Umbilical cord (tissue), 2 donors: ENCODE measurements around the gene MAP4K1. TPM values are rescaled to one million over a fixed set of nuclear protein-coding genes. Genes with fewer than 3 reads are reported as not detected.

Source experiments
- DNase-seq: peaks from one replicate; pipeline ENCODE4 v3.0.0-alpha.2; 2015; ENCODE audit warnings: low spot score
- total RNA-seq: library from RNA; depleted of rRNA; stranded (reverse); fragments of >200 nt; gene quantifications from one replicate; pipeline ENCODE4 v1.2.3, GENCODE V29; 2014; ENCODE audit warnings: low replicate concordance; ENCODE audit not compliant: insufficient read depth

The MAP4K1 gene
- 0.96 TPM for total RNA-seq

DNA sequence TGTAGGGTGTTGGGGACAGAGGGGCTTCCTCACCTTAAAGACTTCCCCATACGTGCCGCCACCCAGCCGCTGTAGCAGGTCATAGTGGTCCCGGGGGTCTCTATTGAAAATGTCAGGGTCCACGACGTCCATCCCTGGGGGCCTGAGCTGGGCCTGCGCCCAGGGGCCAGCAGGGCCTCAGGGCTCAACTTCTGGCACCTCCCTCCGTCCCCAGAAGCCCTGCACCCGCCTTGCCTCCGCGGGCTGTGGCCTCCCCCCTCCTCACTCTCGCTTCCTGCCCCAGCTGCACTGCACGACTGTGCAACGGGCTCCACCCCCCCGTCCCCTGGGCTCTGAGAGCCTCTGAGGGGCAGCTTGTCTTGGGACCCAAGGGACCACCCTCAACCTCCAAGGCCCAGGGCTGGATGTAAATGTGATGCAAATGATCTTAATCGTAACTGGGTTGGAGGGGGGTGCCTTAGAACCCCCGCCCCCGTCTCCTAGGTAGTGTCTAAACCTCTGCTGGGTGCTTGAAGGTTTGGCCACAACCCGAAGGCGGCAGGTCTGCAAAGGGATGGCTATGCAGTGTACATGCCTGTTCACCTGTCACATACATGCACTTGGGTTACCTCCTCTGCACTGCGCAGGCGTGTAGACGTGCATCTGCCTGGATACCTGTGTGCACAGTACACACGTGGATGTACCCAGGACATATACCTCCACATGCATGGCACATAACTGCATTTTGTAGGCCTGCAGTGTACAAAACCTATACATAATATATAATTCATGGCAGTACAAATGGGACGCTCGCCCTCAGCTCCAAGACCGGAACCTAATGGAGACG lies at the start of gene MAP4K1:
Gene MAP4K1, minus strand, starts transcription at position 190 of the 826 bp plus-strand sequence. Its CDS starts 58 bp downstream, at position 132.
- DNase-seq: peak; percentile 28

DNA sequence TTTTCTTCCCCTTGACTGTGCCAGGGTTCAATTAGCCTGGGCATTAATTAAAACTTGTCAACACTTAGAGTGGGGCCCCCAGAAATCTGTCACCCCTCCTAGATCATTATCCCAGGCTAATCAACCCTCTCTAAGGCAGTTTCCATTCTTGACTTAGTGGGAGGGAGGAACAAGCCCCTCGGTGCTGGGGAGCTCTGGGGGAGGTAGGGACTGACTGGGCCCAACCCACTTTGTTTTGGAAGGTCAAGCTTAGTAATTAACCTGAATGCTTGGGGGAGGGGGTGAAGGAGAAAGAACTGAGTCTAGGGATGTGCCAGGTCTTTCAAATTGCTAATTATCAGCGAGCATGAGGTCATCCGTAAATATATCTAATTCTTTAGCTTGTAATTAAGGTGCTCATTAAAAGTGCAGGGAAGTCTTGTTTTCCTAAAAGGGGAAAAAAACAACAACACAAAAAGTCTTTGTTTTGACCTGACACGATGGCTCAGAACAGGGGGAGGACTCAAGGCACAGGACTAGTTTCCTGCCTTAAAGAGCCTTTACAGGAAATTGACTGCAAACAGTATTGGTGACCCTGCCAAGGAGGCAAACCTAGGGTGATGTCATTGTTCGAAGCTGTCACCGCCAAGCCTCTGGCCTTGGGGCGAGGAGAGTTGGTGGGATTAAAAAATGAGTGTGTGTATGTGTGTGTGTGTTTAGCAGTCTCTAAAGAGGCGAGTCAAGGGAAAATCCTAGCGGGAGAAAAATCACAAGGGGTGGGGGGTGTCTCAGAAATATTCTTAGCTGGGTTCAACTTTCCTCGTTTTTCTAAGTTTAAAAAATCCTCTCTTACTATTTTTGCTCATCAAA lies 49.1 kb upstream of the MAP4K1 start:
- peak; percentile 86 for DNase-seq

DNA sequence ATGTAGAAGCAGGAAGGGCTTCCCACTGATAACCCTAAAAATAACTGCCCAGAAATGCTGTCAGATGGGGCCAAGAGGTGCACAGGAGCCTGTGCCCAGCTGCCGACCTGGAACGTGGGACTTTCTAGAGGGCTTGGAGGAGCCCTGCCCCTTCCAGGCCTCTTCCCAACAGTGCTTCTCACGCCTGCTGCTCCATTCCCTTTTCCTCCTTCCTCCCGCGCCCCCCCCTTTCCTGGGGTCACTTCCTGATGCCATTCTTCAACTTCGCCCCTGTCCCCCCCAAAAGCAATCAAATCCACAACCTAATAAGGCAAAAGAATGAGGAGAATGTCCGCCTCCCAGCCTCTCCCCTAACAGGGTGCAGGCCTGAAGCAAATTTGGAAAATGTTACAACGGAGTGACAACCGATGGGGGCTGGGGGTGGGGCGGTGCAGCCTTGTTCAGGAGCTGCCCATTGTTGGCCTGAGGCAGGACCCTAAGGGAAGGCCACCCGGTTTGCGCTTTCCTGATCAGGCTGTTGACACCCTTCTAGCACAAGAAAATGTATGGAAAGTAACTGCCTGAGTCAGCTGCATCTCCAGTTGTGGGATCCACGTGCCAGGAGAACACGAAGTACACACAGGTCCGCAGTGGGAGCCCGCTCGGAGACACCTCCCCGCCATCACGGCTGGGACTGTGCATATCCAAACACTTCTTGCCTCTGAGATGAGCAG lies 48.4 kb upstream of the MAP4K1 start:
- peak; percentile 84 for DNase-seq

DNA sequence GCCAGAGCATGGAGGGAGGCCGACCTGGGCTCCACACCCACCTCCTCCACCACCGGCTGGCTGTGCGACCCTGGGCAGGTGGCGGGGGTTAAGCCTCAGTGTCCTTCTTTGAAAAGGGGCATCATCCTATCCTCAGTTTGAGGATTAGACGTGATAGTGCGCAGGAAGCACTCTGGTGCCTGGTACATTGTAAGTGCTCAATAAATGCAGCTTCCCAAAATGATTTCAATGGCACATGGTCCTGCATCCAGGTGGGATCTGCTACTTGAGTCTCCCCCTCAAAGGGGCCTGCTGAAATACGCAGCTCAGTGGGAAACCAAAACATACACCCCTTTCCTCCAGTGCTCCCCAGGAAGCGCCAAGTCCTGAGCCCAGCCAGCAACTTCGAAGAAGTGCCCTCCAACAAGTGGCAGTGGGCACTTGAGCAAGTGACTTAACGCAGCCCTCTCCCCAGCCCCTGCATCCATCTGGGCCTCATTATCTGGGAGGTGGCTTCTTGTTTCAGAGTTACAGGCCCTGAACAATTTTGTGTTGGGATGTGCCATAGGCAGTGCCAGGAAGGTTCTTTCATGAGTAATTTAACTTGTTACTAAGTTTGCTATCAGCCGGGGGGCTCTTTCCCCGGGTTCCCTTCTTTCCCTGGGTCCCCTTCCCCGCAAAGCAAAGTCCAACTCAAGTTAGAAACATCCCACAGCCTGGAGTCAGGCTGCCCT lies 47.6 kb upstream of the MAP4K1 start:
- no peak for DNase-seq

DNA sequence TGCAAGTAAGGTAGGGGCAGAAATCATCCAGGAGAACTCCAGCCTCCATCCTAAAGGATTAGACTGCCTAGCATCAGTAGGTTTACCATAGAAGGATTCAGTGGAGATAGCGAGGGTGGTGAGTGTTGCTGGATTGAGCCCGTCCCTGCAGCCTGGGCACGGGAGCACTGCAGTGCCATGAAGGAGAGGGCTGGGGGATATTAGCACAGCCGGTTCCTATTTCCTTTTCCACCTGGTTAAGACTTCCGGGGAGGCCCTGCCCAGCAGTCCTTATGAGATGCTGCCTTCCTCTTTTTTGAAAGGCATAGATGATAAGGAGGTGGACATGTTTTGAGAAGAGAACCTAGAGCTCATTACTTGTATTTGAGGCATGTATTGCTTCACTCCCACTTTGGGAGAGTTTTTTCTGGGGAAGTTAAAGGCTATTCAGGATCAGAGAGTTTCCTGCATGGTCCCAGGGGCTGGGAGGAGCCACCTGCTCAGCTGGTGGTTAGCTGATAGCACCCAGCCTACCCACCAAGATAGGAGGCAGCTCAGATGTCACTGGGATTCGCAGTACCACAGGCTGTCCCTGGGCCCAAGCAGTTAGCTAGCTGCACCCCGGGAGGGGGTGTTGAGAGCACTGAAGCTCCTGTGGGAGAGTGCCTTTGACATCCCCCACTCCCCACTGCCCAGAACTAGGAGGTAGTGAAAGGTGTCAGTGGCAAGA lies 46.9 kb upstream of the MAP4K1 start:
- no peak for DNase-seq

DNA sequence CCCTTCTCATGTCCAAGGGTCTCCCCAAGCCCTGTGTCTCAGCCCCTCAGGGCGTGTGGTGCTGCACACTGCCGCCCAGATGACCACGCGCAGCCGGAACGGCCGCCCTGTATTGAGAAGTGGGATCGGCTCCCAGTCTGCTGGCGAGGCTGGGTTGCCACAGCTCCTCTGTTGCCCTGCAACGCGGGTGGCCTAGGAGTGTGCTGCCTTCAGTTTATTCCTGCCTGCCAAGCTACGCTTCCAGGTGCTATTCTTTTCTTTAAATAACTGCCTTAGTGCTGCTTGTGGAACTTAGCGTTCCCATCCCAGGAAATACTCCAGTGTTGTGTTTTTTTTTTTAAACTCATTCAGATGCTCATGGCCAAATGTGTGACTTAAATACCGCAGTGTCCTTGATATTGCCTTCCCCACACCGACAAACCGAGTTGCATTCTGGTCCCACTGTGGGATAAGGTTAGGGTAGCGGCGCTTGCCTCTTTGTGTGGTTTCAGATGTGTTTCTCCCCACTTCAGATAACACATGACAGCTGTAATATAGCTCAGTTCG lies 46.3 kb upstream of the MAP4K1 start:
- DNase-seq: no peak

DNA sequence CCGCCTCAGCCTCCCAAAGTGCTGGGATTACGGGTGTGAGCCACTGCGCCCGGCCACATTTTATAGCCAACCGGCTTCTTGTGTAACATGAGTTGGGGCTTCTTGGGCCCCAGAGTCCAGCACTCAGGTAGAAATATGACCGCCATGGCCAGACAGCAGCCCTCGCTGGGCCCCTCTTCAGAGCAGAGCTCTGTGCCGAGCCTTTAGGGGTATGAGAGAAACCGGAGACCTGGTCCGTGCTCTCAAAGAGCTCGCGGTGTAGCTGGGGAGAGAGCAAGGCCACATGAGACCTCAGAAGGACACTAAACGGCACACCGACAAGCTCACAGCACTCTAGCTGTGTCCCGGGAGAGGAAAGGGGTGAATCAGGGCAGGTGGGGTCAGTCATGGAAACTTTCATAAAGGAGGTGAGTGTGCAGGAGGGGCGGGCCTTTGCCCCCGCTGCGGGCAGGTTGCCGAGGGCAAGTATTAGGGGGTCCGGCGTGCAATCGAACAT lies 45.5 kb upstream of the MAP4K1 start:
- DNase-seq: no peak

DNA sequence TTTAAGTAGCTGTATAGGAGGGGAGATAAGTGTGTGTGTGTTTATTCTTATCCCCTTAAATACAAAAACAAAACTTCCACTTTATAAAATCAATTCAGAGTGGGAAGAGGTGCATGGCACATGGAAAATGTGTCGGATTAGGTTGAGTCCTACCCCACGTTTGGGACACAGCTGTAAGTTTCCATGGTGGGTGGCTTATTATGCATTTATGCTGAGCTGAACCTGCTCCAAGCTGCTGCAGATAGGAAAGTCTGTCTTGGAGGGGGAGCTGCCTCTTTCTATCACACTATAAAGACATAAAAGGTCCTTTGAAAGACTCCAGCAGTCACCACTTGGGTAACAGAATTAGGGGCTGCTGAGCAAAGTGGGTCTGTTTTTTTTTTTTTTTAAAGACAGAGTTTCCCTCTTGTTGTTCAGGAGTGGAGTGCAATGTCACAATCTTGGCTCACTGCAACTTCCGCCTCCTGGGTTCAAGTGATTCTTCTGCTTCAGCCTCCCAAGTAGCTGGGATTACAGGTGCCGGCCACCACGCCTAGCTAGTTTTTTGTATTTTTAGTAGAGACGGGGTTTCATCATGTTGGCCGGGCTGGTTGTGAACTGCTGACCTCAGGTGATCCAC lies 44.9 kb upstream of the MAP4K1 start:
- DNase-seq: no peak

DNA sequence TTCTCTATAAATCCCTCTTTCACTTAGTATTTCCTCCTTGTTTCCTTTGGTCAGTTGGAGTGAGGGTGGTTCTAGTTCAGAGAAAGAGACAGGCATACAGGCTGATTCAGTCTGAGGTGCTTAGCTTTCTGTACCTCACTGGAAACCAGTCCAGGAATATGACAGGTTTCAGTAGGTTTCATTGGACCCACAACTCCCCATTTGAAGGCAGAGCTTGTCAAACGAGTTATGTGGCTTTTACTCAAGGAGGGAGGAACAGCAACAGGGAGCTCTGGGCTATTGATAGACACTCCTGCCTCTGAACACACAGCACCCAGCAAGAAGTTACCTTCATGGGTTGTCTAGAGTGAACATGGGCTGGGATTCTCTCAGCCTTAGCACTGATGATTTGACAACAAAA lies 44.2 kb upstream of the MAP4K1 start:
- peak; percentile 73 for DNase-seq

DNA sequence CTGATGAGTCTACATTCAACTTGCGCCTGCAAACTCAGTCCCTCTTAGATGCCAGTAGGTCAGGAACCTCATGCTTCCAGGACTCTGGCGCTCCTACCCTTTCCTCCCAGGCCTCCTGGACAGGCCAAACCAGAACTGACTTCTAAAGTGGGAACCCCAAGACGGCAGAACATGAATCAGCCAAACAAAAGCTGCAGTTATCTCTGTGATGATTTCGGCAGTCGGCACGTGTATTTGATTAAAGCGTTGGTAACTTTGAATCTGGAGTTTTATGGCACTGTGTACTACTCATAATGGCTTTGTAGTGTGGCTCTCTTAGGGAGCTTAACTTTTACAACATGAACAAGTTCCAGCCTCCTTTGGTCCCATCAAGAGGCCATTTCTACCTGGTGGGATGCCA lies 43.4 kb upstream of the MAP4K1 start:
- DNase-seq: no peak

DNA sequence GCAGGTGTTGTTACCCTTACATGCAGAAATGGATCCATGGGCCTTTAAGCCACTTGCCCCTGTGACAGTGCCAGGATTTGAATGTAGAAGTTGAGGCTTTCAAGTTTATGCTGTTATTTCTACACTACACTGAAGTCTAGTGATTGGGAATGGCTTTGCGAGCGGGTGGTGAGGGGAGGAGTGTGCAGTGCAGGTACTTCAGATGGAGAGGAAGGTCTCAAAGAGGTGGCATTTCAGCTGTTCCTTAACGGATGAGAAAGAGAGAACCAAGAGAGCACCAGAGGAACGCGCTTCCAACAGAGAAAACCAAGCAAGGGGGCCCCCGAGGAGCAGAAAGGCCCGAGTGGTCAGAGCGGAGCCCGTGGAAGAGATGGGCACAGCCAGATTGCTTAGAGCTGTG lies 43.0 kb upstream of the MAP4K1 start:
- DNase-seq: no peak

DNA sequence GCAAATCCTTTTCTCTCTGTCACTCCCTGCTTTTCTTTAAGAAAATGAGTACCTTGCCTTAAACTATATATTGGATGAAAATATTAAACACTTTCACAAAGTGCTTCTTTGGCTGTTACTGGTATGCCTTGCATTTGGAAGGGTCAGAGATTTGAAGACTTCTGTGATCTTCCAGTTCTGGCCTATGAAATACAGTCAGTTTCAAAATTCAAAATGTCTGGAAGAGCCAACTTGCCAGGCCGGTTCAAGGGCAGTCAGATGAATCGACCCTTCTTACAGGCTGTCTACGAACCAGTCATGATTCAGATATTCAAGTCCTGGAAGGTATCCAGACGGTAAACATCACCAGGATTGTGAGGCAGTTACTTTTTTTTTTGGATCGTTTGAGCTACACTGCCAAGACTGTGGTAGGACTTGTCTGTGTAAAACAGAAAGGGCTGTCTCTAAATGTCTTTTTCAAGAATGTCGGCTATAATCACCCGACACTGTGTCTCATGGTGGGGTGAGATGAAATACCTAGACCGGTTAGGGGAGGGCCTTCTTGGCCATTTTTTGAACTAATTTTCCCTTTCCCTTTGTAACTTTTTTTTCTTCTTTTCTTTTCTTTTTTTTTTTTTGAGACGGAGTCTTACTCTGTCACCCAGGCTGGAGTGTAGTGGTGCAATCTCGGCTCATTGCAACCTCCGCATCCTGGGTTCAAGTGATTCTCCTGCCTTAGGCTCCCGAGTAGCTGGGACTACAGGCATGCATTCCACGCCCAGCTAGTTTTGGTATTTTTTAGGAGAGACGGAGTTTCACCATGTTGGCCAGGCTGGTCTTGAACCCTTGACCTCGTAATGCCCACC lies 40.9 kb upstream of the MAP4K1 start:
- peak; percentile 99 for DNase-seq

DNA sequence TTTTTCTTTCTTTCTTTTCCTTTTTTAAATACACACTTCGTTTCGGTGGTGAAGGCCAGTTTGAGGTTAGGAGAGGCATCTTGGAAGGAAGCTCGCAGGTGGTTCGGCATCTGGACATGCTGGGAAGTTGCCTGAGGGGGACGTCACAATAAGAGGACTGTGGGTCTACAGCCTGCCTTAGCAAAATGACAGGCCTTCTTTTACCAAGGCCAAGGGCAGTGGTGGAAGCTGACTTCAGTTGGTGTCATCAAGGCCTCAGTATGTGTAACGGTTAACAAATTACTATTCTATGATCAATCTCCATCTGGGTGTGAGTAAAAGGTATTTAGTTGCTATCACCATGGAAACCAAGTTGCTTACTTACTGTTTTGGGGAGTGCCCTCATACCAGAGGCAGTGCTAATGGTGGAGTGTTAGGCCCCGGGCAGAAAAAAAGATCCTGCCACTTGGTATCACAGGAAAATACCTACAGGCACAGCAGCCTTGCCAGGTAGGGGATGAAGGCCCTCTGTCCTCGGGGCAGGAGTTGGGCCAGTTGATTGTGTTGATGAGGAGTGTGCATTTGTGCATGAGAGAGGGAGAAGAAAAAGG lies 40.0 kb upstream of the MAP4K1 start:
- no peak for DNase-seq

DNA sequence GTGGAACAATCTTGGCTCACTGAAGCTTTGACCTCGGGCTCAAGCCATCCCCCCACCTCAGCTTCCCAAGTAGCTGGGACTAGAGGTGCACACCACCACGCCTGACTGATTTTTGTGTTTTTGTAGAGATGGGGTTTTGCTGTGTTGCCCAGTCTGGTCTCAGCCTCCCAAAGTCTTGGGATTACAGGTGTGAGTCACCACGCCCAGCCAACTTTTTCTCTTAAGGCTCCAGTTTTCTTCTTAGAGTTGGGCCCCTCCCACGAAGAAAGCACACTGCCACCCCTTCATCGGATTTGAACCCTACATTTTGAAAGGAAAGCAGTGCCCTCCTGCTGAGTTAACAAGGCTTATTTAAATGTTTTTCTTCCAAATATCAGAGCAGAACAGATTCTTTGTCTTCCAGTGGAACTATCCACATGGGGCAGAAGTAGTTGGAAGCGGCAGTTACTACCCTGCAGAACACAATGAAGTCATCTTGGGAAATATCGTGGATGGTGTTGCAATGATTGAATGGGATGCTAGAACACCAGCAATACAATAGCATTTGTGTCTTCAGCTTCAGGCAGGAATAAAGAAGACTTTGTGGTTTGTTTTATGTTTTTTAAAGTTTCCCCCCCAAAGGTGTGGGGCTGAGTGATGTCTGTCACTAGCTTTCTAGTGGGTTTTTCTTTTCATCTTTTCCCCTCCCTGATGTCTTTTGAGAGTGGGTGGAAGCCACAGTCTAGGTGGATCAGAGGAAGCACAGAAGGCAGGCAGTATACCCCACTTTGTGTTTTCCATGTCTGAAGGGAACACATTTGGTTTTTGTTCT lies 38.6 kb upstream of the MAP4K1 start:
- no peak for DNase-seq

DNA sequence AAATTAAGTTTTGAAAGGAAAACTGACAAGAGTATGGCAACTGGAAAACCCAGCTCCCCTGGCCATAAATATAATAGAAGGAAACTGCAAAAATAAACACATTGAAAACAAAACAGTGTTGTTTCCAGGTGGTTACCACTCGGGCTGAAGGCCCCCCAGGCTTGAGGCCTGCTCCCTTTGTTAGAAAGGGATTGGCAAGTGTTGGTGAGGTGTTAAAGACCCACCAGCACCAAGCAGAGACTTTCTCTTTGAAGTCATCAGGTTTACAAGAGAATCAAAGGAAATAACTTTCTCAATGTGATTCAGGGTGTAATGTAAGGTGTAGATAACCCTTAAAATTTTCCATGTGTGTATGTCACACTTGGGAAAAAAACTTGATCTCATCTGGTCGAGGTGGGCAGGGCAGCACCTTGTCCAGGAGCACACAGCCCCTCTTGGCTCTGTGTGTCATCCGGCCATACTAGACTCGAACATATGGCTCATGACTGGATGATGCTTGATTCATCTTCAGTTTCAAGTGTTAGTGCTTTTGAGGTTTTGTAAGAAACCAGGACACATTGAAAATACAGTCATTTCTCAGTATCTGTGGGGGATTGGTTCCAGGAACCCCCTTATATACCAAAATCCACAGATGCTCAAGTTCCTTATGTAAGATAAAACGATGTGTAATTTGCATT lies 37.5 kb upstream of the MAP4K1 start:
- DNase-seq: no peak

DNA sequence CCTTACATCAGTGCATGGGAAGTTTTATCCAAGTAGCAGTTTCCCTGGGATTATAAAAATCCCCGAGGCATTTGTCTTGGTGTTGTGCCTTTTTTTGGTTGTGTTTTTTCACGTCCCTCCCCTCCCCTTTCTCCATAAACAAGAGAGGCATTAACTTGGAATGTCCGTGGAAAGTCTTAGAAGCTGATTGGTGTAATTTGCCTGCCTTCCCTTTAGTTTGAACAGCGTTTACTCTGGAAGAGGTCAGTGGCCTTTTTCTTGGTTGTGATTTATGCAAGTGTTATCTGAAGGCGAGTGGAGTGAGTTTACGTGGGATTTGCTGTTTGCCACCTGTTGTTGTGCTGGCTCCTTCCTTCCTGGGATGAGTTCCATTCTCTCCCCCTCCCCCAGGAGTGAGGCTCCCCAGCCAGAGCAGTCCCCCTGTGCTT lies 36.9 kb upstream of the MAP4K1 start:
- peak; percentile 81 for DNase-seq

DNA sequence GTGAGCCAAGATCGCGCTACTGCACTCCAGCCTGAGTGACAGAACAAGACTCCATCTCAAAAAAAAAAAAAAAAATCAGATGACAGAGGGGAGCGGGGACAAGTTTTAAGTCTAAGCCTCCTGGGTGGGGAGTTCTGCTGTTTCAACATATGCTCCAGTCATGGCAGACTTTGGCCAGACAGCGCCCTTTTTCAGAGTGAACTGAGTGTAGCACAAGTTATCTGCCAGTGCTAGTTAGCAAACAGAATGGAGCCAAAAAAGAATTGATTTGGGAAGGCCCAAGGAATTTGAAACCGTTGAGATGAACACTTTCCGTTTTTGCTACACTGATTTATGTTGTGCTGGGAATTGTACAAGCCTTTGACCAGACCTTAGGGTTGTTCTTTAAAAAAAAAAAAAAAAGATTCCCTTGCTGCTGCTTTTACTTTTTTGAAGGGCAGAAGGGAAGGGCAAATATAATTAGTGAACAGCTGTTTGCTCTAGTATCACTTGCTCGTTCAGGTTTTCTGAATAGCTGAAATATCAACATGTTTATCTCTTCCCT lies 35.3 kb upstream of the MAP4K1 start:
- DNase-seq: peak; percentile 72
